DMS114 treated with DMSO at 0.1 percent for 48 hours (cell line): ENCODE measurements around the gene TMEM222.
"Not testable (repeated sequence)": the region's sequence is repeated elsewhere in the genome, so short reads cannot be mapped to it uniquely, and the experiment has no call there.

Experiments
- DNase-seq: peaks from one replicate; lab custom pipeline; 2025; ENCODE audit not compliant: unreplicated experiment; lab: John Stamatoyannopoulos, UW

The TMEM222 gene, protein sequence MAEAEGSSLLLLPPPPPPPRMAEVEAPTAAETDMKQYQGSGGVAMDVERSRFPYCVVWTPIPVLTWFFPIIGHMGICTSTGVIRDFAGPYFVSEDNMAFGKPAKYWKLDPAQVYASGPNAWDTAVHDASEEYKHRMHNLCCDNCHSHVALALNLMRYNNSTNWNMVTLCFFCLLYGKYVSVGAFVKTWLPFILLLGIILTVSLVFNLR

DNA sequence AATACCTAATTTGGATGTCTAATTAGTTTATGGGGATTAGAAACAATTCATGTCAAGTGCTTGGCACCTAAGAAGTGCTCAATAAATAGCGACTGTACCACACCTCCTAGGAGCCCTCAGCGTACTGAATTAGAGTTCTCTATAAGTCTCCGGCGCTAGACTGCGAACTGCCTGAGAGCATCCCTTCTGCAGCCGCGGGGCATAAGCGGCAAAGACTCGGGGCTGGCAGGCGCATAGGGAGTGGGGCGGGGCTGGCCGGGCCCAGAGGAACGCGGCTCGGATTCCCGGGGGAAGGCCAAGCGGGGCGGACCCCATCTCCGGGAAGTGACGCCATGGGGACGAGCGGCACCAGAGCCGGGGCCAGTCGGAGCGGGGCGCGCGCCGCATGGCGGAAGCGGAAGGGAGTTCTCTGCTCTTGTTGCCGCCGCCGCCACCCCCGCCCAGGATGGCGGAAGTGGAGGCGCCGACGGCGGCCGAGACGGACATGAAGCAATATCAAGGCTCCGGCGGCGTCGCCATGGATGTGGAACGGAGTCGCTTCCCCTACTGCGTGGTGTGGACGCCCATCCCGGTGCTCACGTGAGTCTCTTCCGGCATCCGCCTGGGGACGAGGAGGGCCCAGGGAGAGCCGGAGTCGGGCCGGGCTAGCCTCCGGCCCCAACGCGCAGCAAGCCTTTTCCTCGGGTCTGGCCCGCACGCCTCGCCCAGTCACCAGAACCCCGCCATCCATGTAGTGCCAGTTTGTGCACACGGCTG is at the start of gene TMEM222:
Gene TMEM222 (plus strand): TSS at position 351 of the 756 bp plus-strand sequence. CDS start 35 bp downstream, at position 386.
- peak; percentile 94 for DNase-seq

DNA sequence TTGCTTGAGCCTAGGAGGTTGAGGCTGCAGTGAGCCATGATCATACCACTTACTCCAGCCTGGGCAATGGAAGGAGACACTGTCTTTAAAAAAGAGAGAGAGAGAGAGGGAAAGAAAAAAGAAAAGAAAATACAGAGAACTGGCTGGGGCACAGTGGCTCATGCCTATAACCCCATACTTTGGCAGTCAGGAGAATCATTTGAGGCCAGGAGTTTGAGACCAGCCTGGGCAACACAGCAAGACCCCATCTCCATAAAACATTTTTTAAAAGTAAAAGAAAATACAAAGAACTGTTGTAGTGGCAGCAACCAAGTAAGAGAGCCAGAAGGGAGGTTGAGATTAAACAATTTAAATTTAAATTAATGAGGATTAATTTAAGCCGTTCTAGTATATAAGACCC is 47.8 kb upstream of the TMEM222 start:
- DNase-seq: no peak

DNA sequence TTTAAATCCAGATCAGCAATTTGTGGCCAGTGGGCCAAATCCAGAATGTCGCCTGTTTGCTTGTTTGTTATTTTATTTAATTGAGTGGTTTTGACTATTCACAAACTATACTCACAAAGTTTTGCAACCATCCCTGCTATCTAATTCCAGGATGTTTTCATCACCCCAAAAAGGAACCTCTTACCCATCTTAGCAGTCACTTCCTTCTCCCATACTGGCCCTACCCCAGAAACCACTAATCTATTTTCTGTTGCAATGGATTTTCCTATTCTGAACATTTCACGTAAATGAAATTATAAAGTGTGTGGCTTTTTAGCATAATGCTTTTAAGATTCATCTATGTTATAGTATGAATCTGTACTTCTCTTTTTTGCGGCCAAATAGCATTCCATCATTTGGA is 46.3 kb upstream of the TMEM222 start:
- no peak for DNase-seq

DNA sequence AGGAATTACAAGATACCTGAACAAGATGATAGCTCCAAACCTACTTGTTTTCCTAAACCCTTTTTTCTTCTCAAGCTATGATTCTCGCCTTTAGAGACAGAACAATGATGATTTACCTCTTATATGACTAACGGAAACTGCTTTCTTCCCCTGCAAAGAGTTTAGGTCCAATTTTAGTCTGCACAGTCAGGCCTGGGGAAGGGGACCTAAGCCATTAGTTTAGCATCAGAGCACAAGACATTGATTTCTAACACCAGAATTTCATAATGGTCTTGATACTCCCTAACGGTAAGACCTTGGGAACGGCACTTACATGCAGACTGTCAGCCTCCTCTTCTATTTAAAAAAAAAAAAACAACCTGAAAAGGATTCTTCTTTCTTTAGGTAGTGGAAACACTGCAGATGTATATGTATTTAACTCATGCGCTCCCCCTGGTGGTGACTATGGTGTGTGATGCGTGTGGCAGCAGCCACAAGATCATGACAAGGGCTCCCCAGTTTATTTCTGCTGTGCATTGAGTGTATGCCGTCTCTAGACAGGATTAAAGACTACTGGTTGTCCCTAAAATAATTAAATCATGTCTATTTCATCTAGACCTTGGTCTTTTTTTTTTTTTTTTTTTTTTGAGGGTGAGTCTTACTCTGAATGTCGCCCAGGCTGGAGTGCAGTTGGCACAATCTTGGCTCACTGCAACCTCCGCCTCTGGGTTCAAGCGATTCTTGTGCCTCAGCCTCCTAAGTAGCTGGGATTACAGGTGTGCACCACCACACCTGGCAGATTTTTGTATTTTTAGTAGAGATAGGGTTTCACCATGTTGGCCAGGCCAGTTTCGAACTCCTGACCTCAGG is 37.3 kb upstream of the TMEM222 start:
- DNase-seq: peak; percentile 75

DNA sequence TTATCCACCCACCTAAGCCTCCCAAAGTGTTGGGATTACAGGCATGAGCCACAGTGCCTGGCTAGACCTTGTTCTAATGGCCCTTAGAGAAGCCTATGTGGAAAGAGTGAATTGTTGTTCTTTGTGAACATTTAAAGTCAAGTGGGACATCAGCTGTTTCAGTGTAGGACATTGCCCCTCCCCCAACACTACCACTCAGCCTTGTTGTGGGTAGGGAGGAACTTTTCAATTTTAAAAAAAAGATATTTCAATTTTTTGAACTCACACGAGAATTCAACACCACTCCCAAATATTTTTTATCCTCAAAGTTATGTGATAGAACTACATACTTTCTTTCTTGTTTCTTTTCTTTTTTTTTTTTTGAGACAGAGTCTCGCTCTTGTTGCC is 36.7 kb upstream of the TMEM222 start:
- no peak for DNase-seq

DNA sequence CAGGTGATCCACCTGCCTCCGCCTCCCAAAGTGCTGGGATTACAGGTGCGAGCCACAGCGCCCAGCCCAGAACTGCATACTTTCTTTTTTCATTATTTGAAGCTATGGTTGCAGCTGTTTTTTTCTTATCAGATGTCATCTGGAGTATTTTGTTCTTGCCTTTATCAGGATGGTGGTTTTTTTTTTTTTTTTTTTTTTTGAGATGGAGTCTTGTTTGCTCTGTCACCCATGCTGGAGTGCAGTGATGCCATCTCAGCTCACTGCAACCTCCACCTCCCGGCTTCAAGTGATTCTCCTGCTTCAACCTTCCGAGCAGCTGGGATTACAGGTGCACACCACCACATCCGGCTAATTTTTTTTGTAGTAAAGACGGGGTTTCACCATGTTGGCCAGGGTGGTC is 36.1 kb upstream of the TMEM222 start:
- DNase-seq: not testable (repeated sequence)

DNA sequence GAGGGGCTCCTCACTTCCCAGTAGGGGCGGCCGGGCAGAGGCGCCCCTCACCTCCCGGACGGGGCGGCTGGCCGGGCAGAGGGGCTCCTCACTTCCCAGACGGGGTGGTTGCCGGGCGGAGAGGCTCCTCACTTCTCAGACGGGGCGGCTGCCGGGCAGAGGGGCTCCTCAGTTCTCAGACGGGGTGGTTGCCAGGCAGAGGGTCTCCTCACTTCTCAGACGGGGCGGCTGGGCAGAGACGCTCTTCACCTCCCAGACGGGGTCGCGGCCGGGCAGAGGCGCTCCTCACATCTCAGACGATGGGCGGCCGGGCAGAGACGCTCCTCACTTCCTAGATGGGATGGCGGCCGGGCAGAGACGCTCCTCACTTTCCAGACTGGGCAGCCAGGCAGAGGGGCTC is 32.8 kb upstream of the TMEM222 start:
- DNase-seq: not testable (repeated sequence)

DNA sequence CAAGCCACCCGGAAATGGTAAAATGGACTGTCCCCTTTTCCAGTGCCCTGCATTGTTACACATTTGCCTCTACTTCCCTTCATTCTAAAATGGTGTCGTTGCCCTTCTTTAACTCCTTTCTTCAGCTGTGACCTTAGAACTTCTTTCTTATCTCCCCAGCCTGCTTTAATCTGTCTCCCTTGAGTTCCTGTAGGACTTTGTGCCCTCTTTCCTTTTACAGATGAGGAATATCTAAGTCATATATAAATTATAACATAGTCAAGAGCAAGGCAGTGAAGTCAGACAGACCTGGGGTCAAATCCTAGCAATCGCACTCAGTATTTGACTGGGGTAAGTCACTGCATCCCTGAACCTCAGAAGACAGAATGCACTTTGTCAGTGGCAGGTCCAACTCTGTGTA is 31.4 kb upstream of the TMEM222 start:
- DNase-seq: no peak

DNA sequence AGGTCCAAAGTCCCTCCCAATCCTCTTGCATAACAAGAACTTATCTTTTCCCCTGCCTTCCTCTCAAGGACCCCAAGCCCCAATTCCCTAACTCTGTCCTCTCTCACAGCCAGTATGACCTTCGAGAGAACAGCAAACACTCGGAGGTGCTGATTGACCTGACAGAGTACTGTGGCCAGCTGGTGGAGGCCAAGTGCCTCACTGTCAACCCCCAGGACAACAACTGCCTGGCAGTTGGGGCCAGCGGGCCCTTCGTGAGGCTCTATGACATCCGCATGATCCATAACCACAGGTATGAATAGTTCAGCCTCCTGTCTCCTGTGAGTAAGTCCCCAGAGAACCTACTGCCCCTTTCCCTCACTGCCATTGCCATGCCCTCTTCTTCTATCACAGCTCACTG is 29.9 kb upstream of the TMEM222 start:
- no peak for DNase-seq

DNA sequence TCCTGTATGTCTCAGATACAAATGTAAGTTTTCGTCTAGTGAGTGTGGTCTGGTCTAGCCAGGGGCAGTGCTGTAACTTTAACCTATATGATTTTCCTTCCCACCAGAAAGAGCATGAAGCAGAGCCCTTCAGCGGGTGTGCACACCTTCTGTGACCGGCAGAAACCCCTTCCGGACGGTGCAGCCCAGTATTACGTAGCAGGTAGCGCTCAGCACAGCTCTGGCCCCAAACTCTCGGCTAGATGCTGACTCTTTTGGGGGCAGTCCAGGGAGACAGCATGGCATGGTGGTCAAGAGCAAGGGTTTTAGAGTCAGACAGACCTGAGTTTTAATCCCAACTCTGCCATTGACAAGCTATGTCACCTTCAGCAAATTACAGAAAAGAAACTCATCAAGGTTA is 28.0 kb upstream of the TMEM222 start:
- no peak for DNase-seq

DNA sequence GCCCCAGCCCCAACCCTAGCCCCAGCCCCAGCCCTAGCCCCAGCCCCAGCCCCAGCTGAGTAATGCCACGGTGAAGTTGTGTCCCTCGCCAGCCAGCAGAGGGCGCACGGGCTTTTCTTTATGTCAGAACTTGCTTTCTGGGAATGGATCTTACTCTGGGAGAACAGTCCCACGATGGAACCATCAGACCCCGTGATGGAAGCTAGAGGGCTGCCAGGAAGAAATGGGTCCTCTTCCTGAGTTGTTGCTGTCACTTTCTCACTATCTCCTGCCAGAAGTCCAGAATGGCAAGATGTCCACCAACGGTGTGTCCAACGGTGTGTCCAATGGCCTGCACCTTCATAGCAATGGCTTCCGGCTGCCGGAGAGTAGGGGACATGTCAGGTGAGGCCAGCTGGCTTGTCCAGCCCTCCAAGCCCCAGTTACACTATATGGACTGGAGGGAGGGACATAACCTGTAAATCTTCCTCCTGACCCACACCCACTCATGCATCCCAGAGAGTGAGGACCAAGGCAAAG is 25.1 kb upstream of the TMEM222 start:
- peak; percentile 47 for DNase-seq

DNA sequence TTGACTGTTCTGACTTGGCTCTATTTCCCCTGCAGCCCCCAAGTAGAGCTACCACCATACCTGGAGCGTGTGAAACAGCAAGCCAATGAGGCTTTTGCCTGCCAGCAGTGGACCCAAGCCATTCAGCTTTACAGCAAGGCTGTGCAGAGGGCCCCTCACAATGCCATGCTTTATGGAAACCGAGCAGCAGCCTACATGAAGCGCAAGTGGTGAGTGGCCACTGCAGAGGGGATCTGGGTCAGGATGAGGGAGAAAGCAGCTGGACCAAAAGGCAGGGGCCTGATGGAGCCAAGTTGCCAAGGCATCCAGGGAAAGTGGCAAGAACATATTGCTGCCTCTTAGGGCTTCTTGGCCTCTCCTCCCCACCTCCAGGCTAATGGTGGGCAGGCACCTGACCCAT is 24.1 kb upstream of the TMEM222 start:
- DNase-seq: no peak

DNA sequence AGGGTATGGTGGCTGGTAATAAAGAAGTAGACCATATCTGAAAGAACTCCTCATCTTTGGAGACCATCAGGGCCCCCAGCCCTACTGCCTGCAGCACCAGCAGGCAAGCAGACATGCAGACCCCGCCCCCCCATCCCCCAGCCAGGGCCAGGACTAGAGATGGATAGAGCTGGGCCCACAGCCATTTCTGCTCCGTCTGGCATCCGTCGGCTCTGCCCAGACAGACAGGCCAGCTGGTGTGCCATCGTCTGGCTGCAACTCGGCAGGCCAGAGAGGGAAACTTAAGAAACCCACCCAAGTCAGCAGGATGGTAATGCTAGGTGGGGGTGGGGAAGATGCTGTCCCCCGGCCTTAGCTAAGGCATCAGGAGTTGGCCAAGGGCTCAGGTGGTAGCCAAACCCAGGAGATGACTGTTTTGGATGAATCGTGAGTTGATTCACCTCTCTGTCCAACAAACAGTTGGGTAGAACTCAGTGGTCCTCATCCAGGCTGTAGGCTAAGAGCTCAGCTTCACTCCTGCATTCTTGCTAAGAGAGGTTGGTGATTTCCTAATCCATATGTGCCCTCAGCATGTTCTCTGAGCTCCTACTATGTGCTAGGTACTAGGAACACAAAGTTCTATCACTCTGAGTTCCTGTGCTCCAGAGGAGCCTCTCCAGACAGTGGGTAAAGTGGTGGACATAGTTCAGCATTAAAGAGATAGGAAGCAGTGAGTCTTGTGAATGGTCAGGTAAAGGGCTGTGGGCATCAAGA is 23.2 kb upstream of the TMEM222 start:
- no peak for DNase-seq

DNA sequence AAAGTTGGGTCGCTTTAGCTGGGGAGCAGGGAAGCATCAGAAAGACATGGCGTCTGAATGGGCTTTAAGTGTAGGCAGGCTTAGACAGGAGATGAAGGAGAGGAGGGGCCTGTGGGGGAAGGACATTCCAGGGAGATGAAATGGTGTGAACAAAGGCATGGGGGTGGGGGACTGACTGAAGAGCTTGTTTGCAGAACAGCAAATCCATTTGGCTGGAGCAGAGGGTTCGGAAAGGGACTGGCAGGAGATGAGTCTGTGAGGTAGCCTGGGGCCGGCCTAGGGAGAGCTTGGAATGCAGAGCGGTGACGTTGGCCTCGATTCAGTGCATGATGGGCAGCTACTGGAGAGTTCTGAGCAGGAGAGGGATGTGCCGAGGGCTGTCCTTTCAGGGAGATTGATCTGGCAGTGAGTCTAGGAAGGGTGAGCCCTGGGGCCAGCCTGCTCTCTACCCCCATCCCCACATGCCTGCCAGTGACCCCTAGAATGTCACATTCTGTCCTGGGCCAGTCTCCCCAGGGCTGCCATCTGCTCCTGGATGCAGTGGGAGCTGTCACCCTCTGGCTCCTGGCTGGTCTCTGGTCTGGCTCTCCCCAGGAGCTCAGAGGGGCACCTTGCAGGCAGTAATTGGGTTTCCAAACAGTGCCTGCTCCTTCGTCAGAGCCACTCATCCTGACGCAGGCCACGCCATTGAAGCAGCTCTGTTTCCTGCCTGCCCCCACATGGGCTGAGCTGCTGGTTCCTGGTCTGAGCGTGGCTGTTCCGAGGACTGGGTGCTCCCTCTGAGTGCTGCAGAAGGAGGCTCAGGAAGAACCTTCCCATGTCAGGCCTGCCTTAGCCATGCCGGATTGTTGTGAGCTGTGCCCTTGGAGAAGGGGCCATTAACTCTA is 22.3 kb upstream of the TMEM222 start:
- DNase-seq: no peak

DNA sequence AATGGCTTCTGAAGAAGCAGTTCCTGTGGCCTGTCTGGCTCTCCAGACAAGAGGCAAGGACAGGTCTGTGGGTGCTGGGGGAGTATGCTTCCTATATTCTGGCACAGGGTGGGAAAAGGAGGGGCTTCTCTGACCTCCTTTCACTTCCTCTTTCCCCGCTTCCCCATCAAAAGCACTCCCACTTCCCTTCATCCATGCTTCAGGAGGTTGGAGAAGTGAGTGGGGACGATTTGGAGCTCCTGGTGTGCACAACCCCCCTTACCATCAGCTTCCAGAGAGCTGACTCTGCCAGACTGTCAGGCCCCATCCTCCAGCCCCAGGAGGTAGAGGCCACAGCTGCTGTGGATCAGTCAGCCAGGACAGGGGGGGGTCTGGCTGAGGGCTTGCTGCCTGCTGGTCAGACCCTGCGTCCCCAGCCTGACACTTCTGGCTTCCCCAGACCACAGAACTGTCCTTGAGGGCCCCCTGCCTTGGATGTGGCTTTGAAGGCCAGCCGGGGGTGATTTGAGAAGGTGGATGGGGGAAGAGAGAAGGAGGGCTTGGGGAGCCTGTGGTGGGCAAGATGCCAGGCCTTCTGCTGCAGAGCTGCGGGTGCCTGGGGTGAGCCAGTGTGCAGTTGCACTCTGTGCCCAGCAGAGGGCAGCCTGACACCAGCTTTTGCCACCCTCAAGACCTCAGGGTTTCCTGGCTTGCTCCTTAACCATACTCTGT is 21.5 kb upstream of the TMEM222 start:
- DNase-seq: peak; percentile 45

DNA sequence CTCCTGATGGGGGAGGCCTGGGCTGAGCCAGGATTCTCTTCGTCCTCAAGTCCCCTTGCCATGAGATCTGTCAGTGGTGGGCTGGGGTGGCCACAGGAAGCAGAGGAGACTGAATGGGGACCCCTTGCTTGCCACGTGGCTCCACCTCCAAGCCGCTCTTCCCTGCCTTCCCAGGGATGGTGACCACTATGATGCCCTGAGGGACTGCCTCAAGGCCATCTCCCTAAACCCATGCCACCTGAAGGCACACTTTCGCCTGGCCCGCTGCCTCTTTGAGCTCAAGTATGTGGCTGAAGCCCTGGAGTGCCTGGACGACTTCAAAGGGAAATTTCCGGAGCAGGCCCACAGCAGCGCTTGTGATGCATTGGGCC is 20.9 kb upstream of the TMEM222 start:
- no peak for DNase-seq

DNA sequence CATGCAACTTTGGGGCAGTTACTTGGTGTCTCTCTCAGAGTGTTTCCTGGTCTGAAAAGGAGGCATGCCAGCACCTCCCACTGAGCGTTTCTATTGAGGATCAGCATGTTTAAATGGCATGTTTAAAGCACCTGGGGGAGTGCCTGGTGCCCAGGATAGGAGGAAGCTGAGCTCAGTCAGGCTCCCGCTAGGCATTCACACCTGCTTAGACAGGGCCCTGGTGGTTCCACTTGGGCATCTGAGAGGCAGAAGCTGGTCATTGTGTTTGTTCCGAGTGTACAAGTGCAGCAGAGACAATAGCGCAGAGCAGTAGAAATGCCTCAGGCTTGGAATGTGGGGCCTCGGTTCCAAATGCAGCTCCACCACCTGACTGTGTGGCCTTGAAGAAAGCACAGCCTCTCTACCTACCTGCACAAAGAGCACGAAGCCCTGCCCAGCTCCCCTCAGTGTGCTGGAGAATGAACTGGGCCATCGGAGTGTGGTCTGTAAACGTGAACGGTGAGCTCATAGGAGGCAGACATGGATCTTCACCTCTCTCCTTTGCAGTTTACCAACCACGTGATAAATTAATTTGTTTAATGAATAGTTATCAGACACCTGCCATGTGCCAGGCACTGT is 20.3 kb upstream of the TMEM222 start:
- no peak for DNase-seq

DNA sequence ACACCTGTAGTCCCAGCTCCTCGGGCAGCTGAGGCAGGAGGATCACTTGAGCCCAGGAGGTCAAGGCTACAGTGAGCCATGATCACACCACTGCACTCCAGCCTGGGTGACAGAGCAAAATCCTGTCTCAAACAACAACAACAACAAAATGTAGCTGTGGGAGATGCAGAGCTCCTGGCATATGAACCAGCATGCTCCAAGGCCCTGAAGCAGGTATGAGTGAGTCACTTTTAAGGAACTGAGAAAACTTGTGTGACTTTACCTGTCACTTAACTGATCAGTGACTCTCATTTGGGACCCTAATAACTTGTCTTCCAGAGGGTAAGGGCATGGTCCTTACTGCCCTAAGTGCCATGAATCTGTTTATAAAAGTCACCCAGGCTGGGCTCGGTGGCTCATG is 19.4 kb upstream of the TMEM222 start:
- DNase-seq: no peak

DNA sequence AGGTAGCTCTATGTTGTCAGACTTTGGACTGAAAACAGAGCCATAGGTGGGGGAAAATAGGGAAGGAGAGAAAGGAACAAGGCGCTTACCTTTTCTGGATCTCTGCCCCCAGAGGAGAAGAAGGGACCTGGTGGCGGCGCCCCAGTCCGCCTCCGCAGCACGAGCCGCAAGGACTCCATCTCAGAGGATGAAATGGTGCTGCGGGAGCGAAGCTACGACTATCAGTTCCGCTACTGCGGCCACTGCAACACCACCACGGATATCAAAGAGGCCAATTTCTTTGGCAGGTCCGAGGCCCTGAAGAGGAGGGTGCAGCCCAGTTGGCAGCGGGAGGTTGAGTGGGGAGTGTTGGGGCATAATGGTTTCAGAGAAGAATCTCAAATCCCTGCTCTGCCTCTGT is 18.5 kb upstream of the TMEM222 start:
- DNase-seq: no peak
